Keratinocyte (primary cell): ENCODE data around the gene MED12L. TPM values are rescaled to one million over a fixed set of nuclear protein-coding genes. Genes with fewer than 3 reads are reported as not detected.

Source experiments
- DNase-seq: peaks from one replicate; pipeline ENCODE4 v3.0.0-alpha.2; 2011; ENCODE audit warnings: low read depth, missing footprints, low spot score
- FAIRE-seq: peaks from 2 replicates; lab custom pipeline; 2011; peaks lifted over from hg19 to GRCh38; lab: Jason Lieb, UNC
- H2AFZ ChIP-seq: 2 replicates; pipeline ENCODE4 v1.6.0; 2012; ENCODE audit warnings: low read length, control low read depth, inconsistent platforms; ENCODE audit not compliant: control insufficient read depth
- H3K27ac ChIP-seq: 2 replicates; pipeline ENCODE4 v1.5.1; 2011; ENCODE audit warnings: low read length; ENCODE audit not compliant: control insufficient read depth, insufficient read depth
- H3K27me3 ChIP-seq: 3 replicates; pipeline ENCODE4 v1.6.0; 2011; ENCODE audit warnings: low read length; ENCODE audit not compliant: control insufficient read depth, insufficient read depth; ENCODE audit errors: extremely low read depth
- H3K36me3 ChIP-seq, 2 experiments: 2 replicates in 1 of 2; 3 replicates in 1 of 2; pipeline ENCODE4 v1.5.1; 2011; ENCODE audit warnings: low read length in 2 of 2, mild to moderate bottlenecking in 1 of 2; ENCODE audit not compliant: control insufficient read depth in 2 of 2, insufficient read depth in 2 of 2; ENCODE audit errors: extremely low read depth in 1 of 2
- H3K4me1 ChIP-seq: 3 replicates; pipeline ENCODE4 v1.5.1; 2011; ENCODE audit warnings: low read length; ENCODE audit not compliant: control insufficient read depth, insufficient read depth; ENCODE audit errors: extremely low read depth
- H3K4me2 ChIP-seq: 3 replicates; pipeline ENCODE4 v1.6.0; 2011; ENCODE audit warnings: low read depth, low read length; ENCODE audit not compliant: control insufficient read depth, insufficient read depth; ENCODE audit errors: extremely low read depth
- H3K4me3 ChIP-seq, 3 experiments: fragments of 200-600 bp in 1 of 3; sonication (generic) in 1 of 3; 2 replicates in 2 of 3; 3 replicates in 1 of 3; pipeline ENCODE4 v1.5.1; 2011 to 2016; ENCODE audit warnings: low read length in 3 of 3, mild to moderate bottlenecking in 3 of 3, control low read depth in 2 of 3, inconsistent platforms in 1 of 3, low read depth in 1 of 3, mixed read lengths in 1 of 3, mixed run types in 1 of 3, moderate library complexity in 1 of 3; ENCODE audit not compliant: control insufficient read depth in 2 of 3, insufficient read depth in 2 of 3; ENCODE audit errors: extremely low read depth in 1 of 3
- H3K79me2 ChIP-seq: 2 replicates; pipeline ENCODE4 v1.6.0; 2012; ENCODE audit warnings: low read length; ENCODE audit not compliant: control insufficient read depth, insufficient read depth
- H3K9ac ChIP-seq: 3 replicates; pipeline ENCODE4 v1.6.0; 2011; ENCODE audit warnings: low read length; ENCODE audit not compliant: control insufficient read depth, insufficient read depth; ENCODE audit errors: extremely low read depth
- H3K9me1 ChIP-seq: 3 replicates; pipeline ENCODE4 v1.6.0; 2011; ENCODE audit warnings: low read length; ENCODE audit not compliant: control insufficient read depth, insufficient read depth; ENCODE audit errors: extremely low read depth
- H3K9me3 ChIP-seq: 2 replicates; pipeline ENCODE4 v1.5.1; 2012; ENCODE audit warnings: low read depth, low read length; ENCODE audit not compliant: control insufficient read depth
- H4K20me1 ChIP-seq: 3 replicates; pipeline ENCODE4 v1.6.0; 2011; ENCODE audit warnings: low read length; ENCODE audit not compliant: control insufficient read depth, insufficient read depth; ENCODE audit errors: extremely low read depth
- EZH2 ChIP-seq: IDR thresholded peaks from one replicate; pipeline ENCODE4 v1.6.1; 2012; ENCODE audit warnings: inconsistent platforms, mild to moderate bottlenecking, low read length, moderate library complexity
- dilution Hi-C: fragments of 300-500 bp; cut with MboI; formaldehyde crosslinking; loops from one replicate; pipeline ENCODE4 v1.7.0; 2020; ENCODE audit warnings: low sequenced_read_pairs; ENCODE audit not compliant: extremely low pct_ligation_motif_present
- polyA plus RNA-seq, 5 experiments: library from polyadenylated mRNA; depleted of rRNA in 3 of 5; stranded (reverse) in 3 of 5; stranded (forward) in 1 of 5; unstranded in 1 of 5; fragments of >200 nt; gene quantifications; 1 replicate in 1 of 5; 2 replicates in 3 of 5; 3 replicates in 1 of 5; pipeline versions ENCODE4 v1.2.1 to v1.2.3, GENCODE V29; 2011 to 2012; ENCODE audit warnings: missing spikeins in 2 of 5, low read depth in 1 of 5, low replicate concordance in 1 of 5
- TF ChIP-seq, protein P1 (sequence below), 3 experiments: IDR thresholded peaks in 1 of 3; conservative IDR thresholded peaks in 1 of 3; optimal IDR thresholded peaks in 1 of 3; 2 replicates in 2 of 3; 3 replicates in 1 of 3; pipeline versions ENCODE3 to v1.5.1; 2011; ENCODE audit warnings: low read length in 3 of 3, mild to moderate bottlenecking in 3 of 3, moderate library complexity in 2 of 3, control low read depth in 1 of 3, inconsistent platforms in 1 of 3; ENCODE audit not compliant: insufficient read depth in 2 of 3; ENCODE audit errors: extremely low read depth in 1 of 3

Gene MED12L
- polyA plus RNA-seq, 1 donor (not counting 4 experiments of a cell fraction or from before 2014, with no cell fraction given): 0.04 TPM

- Histone ChIP-seq H3K9me1 (no peaks in the 10 kb centered on the region), H3K79me2 (no peaks in the 10 kb centered on the region), H3K27me3 (no peaks in the 10 kb centered on the region), H3K4me1 (no peaks in the 10 kb centered on the region), H2AFZ (no peak overlapping the region), H3K9ac (no peak overlapping the region), H3K9me3 (no peaks in the 10 kb centered on the region), H3K4me2 (no peak overlapping the region), H3K4me3 (no peak overlapping the region), H4K20me1 (no peaks in the 10 kb centered on the region), H3K36me3 (no peaks in the 10 kb centered on the region), H3K27ac (no peak overlapping the region)
- TF ChIP-seq, protein P1, sequence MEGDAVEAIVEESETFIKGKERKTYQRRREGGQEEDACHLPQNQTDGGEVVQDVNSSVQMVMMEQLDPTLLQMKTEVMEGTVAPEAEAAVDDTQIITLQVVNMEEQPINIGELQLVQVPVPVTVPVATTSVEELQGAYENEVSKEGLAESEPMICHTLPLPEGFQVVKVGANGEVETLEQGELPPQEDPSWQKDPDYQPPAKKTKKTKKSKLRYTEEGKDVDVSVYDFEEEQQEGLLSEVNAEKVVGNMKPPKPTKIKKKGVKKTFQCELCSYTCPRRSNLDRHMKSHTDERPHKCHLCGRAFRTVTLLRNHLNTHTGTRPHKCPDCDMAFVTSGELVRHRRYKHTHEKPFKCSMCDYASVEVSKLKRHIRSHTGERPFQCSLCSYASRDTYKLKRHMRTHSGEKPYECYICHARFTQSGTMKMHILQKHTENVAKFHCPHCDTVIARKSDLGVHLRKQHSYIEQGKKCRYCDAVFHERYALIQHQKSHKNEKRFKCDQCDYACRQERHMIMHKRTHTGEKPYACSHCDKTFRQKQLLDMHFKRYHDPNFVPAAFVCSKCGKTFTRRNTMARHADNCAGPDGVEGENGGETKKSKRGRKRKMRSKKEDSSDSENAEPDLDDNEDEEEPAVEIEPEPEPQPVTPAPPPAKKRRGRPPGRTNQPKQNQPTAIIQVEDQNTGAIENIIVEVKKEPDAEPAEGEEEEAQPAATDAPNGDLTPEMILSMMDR (optimal IDR thresholded peaks at IDR 0.05 in 1 of 3, IDR thresholded peaks at IDR 0.05 in 1 of 3, conservative IDR thresholded peaks at IDR 0.05 in 1 of 3; ENCODE audit: extremely low read depth in 1 of 3, insufficient read depth in 2 of 3, low read length in 3 of 3): no peak
- no peak for TF ChIP-seq EZH2
- dilution Hi-C loops: no loop called here
- DNase-seq (no peak), FAIRE-seq (no peak)
Measured at GRCh38 chr3:151265166-151265565, 179.7 kb downstream of the MED12L start.

- no peak overlapping the region for H2AFZ ChIP-seq
- no peak overlapping the region for H3K27ac ChIP-seq
- H3K9ac ChIP-seq: no peak overlapping the region
- FAIRE-seq (no peak), DNase-seq (no peak)
- no peaks in the 10 kb centered on the region for H3K36me3 ChIP-seq
- H3K79me2 ChIP-seq: no peaks in the 10 kb centered on the region
- H3K4me1 ChIP-seq: no peaks in the 10 kb centered on the region
- no peaks in the 10 kb centered on the region for H4K20me1 ChIP-seq
- H3K4me2 ChIP-seq: no peak overlapping the region
- H3K4me3 ChIP-seq: no peak overlapping the region
- dilution Hi-C loops: no loop called here
- H3K9me1 ChIP-seq: no peaks in the 10 kb centered on the region
- no peaks in the 10 kb centered on the region for H3K27me3 ChIP-seq
- TF ChIP-seq, protein P1 (optimal IDR thresholded peaks at IDR 0.05 in 1 of 3, IDR thresholded peaks at IDR 0.05 in 1 of 3, conservative IDR thresholded peaks at IDR 0.05 in 1 of 3; ENCODE audit: extremely low read depth in 1 of 3, insufficient read depth in 2 of 3, low read length in 3 of 3): no peak
- no peak for TF ChIP-seq EZH2
- H3K9me3 ChIP-seq: no peaks in the 10 kb centered on the region
Measured at GRCh38 chr3:151265866-151266265, 180.4 kb downstream of the MED12L start.
